Adipose tissue (tissue), 3 donors: Measurements from ENCODE around the gene GJB2. TPM values are rescaled to one million over a fixed set of nuclear protein-coding genes. Genes with fewer than 3 reads are reported as not detected.
"Not testable (repeated sequence)": the region's sequence is repeated elsewhere in the genome, so short reads cannot be mapped to it uniquely, and the experiment has no call there.

ENCODE experiments used
- H3K27ac ChIP-seq: one replicate; pipeline ENCODE4 v1.5.1; 2013; ENCODE audit warnings: low read depth, low read length
- WGBS, 3 donors: extraction: QIAGEN DNeasy Blood & Tissue Kit; methylation state at CpG; one replicate each; pipeline ENCODE4 v1.1.7; 2013; 5-methylcytosine and 5-hydroxymethylcytosine counted together
- polyA plus RNA-seq, 3 donors: library from polyadenylated mRNA; stranded (reverse); fragments of 200-250 nt; gene quantifications; one replicate each; pipeline ENCODE4 v1.2.3, GENCODE V29; 2013
- donor health status: healthy with polysubstance abuse.
- donor health status: Bipolar disorder and iron deficiency.
- donor health status: healthy.

Gene GJB2
- polyA plus RNA-seq, 3 donors: 0.34 to 2.4 (median 0.83) TPM

DNA sequence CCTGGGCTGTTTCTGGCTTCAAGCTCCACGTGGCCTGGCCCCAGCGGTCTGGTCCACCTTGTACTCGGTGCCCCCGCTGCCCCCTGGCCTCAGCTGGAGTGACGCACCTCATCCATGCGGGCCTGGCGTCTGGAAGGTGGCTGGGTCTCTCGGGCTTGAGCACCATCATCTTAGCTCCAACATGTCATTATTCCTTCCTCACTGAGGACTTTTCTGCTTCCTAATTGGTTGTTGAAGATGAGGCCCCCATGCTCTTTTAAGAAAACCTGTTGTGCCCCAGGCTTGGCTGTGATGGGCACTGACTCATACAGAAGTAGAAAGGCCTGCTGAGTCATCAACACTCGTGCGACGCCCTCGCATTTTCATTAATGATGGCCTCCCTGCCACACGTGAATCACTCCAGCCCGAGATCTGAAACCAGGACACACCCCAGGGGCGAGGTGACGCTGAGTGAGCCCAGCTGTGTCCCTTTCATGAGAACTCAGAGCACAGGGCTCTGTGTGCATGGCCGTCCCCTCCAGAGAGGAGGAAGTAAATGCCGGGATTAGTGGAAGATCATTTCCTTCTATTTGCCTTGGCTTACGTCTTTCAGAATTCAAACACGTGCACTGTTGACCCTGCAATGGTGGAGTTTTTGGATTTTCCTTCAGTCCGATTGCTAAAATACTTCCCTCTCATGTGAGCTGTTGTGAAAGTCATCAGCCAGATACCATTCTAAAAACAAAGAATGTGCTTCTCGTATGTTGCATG lies 17.9 kb downstream of the GJB2 start:
- whole genome bisulfite sequencing, 3 donors: 36 to 49% (median 41%) methylated on average over 22 of the region's 22 CpGs
- no peak overlapping the region for H3K27ac ChIP-seq

DNA sequence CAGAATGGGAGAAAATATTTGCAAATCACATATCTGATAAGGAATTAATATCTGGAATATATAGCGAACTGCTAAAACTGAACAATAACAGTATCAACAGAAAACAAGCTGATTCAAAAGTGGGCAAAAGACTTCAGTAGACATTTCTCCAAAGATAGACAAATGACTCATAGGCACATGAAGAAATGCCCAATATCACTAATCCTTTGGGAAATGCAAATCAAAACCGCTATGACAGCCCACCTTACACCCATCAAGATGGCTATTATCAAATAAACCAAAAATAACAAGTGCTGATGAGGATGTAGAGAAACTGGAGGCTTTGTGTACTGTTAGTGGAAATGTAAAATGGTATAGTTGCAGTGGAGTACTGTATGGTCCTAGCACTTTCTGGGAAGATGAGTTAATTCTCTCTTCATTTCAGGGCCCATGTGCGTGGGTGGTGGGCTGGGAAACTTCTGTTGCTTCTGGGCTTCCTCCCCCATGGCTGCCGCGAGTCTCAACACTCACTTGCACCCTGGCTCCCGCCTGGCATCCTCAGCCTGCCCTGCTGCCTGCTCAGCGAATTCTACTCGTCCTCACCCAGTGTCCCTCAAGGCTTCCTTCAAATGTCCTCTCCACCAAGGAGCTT lies 19.5 kb downstream of the GJB2 start:
- 81 to 88% (median 87%) methylated on average over 8 of the region's 8 CpGs for WGBS, 3 donors

DNA sequence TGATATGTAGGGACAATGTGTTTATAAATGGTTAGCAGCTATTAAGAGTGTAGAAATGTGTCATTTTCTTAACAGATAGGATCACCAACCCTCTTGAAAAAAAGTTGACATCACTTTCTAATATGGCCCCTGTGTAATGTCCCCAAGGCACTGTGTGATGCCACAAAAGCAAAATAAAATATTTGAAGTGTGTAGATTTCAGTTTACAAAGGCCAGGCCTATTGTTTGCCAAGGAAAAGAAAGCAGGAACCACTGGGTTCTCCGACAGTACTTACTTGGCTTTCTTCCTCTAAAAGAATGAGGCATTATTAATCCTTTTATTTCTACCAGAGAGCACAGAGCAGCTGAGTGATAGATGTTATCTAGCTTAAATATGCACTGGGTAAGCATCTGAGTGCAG lies 21.4 kb downstream of the GJB2 start:
- WGBS, 3 donors: 67 to 82% (median 74%) methylated on average over 1 of the region's 1 CpG
- no peak overlapping the region for H3K27ac ChIP-seq

More for the DNA sequence above, 19.5 kb downstream of the GJB2 start:
- H3K27ac ChIP-seq: no peak overlapping the region

DNA sequence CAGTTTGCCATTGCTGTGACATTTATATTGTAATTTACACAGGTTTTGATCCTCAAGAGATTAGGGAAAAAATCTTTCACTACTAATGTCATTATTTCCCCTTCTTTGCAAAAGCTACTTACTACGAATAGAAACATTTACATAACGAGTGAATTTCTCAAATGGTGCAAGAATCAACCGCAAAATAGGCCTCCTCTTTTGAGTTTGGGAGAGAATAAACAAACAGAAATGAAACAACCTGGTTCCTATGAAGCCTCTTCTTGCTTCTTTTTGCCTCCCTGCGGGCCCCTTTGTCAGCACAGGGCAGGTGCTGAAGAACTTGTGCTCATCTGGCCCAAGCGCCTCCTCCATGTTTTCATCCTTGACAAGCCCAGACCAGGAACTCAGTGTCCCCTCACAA lies 21.8 kb downstream of the GJB2 start:
- WGBS, 3 donors: 90 to 91% (median 90%) methylated on average over 5 of the region's 5 CpGs
- no peak overlapping the region for H3K27ac ChIP-seq

DNA sequence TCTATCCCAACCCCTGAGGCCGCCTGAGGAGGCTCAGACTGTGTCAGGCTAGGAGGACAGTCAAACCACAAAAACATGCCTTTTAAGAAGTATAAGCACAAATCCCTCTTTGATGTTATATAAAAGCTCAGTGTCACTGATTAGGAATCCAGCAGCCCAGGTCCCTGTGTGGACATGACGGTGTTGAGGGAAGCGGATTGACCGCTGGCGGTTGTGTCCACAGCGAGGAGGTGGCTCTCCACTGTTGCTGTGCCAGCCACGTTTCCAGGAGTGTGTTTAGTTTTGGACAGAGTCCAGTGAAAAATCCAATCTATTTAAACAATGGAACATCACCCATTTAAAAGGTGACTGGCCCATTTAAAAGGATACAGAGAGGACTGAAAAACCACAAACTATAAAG lies 24.3 kb downstream of the GJB2 start:
- WGBS, 3 donors: 69 to 85% (median 77%) methylated on average over 7 of the region's 7 CpGs
- H3K27ac ChIP-seq: no peak overlapping the region

DNA sequence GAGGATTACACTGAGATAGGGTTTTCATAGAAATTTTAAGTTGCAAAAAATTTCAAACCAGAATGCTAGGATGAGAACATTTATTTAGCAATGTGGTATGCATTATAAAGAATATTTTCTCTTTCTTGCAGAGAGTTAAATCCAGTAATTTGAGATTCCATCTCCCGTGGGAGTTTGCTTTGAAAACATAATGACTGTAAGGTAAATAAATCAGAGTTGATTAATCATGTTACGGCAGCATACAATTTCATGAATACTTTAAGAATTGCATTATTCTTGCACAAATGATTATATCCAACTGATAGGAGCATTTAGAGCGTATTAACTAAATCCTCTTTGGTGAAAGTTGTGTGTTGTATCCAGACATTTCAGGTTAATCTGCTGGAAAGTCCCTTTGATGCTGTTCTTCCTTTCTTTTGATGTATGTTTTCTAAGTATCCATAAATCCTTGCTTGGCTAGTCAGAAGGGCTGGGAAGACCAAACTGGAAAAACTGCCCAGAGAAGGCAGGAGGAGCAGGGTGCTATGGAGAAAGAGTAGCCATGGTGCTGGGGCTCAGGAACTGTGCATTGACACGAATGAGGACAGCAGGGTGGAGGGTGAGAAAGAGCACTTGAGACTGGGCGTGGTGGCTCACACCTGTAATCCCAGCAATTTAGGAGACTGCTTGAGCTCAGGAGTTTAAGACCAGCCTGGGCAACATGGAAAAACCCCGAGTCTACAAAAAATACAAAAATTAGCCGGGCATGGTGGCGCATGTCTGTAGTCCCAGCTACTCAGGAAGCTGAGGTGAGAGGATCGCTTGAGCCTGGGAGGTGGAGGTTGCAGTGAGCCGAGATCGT lies 27.1 kb downstream of the GJB2 start:
- no peak overlapping the region for H3K27ac ChIP-seq

DNA sequence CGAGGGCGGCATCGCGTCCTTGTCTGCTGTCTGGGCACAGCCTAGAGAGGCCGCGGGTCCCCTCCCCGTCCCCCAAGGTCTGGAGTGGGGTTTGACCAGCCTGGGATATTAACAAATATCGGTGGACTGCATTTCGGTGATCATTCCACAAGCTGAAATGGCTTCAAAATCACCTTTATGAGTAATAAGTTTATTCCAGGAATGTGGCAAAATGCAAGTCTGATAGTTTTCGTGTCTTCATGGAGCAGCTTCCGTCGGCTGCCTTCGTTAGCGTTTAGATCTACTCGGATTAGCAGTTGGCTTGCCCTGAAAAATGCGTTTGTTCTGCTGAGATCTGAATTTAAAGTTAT lies 30.8 kb downstream of the GJB2 start:
- WGBS, 3 donors: 44 to 60% (median 54%) methylated on average over 16 of the region's 16 CpGs
- no peak overlapping the region for H3K27ac ChIP-seq

More for the DNA sequence above, 27.1 kb downstream of the GJB2 start:
- WGBS, 3 donors: 72 to 80% (median 75%) methylated on average over 11 of the region's 11 CpGs

DNA sequence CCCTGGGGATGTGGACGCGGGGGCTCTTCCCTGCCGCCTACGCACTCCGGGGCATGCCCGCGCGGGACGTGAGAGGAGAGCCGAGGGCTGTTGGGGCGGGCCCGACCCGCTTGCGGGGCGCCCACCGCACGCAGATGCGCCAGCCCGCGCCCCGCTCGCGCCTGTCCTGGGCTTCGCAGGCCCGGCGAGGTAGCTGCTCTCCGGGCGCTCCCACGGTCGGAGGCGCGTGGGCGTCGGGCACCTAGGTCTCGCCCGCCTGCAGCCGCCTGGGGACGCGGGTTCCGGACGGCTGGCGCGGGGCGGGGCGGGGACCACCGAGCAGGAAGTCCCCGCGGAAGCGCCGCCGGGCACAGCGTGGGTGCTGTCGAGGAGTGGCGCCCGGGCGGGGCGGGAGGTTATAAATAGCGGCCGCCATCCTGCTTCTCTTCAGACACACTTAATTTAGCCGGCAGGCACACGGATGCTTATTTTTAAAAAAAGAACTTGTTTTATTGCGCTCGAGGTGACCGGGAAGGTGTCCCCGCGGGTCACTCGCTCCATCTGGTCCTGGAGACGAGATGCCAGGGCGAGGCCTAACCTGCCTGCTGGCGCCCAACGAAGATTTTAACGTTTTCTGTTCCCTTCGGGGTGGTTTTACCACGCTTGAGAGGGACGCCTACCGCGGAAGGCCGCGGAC lies 31.3 kb downstream of the GJB2 start:
- H3K27ac ChIP-seq: no peak overlapping the region
- 3 to 8% (median 3%) methylated on average over 71 to 79 of the region's 79 CpGs for WGBS, 3 donors

DNA sequence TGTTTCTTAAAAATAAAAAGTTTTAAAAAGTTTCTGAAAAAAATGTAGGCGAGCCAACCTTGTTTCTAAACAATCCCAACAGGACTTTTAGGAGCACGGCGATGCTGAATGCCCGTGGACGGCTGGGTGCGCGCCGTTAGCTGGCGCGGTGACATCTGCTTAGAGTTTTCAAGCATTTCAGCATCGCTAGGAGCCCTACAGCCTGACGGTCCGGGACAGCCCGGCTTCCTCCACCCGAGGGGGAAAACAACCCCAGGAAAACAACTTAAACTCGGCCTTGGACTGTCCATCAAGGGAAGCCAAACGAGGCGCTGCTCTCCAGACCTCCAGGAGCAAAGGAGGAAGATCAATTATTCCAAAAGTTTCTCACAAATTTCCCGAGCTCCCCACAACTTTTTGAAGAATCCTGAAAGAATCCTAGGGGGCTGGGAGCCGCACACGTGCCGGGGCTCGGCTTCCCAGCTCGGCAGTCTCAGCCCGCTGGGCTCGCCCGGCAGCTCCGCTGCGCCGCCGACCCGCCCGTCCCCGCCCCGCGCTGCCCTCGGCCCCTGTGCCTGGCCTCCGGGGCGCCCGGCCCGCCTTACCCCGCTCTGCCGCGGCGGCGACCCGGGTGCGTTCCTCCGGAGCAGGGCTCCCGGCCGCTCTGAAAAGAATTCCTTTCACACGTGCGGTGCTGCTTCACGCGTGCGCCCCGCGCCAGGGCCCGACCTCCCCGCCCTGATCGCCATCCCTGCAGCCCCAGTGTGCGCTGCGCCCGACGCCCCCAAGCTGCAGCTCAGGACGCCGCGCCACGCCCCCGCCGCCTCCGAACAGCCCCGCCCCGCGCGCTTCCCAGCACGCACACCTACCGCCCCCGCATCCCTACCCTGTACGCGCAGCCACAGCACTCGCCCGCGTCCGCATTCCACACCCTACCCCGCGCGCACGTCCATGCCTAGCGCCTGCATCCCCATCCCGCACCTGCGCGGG lies 32.1 kb downstream of the GJB2 start, which contains the start of gene GJA3:
TSS of gene GJA3 (minus strand) at position 747 of the 969 bp plus-strand sequence. CDS start 17,764 bp downstream, outside the sequence.
- WGBS, 3 donors: 1 to 2% (median 2%) methylated on average over 85 to 93 of the region's 93 CpGs
- H3K27ac ChIP-seq: no peak within 1 kb of the TSS

DNA sequence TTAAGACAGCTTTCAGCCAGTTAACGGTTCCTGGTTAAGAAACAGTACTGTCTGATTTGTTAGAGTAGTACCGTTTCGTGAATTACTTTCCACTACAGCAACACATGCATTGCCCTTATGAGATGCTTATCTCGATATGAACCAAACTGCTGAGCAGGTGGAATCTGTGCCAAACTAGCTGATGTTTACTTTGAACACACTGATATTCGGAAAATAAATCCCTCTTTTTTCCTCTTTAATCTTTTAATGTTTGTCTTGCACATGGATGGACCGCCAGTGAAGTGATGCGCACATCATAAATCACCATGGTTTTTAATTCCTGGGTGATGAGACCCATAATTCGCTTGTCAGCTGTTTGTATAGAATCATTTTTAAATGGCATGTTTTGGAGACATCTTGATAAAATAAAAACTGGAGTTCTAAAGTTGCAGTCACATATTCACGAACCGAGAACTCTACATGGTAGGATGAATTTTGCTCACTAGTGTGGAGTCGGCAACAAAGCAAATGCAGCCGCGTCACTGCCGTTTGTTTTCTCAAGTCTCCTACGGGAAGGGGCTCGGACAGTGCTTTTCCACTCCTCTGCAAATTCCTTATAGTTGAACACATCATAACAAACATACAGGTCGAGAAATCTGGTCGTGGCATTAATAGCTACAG lies 33.0 kb downstream of the GJB2 start:
- WGBS, 3 donors: 25 to 29% (median 25%) methylated on average over 18 of the region's 18 CpGs
- no peak overlapping the region for H3K27ac ChIP-seq

DNA sequence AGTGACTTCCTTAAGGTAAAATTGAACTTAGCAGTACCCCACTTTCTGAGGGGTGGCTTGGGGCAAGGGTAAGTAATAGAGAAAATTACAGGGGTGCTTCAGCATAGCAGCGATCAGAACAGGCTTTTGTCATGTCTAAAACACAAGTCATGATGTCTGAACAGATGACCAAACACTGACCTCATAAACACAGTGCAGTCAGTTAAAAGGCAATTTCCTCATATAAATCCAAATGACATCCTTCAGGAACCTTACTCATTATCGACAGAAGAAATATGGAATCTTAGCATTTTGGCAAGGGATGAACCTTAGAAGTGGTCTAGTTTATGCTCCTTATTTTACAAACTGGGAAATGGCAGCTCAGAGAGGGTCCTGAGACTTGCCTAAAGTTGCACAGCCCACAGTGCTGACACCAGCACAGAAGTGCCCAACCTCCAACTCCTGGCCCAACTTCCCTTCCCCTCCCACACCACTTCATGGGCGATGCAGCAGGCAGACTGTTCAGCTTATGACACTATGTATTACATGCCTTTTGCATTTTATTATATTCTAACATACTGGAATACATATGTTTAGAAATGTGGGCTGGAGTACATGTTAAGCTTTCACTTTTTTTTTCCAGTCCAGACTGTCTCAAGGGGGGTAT lies 35.5 kb downstream of the GJB2 start:
- 43 to 68% (median 45%) methylated on average over 3 of the region's 3 CpGs for WGBS, 3 donors
- H3K27ac ChIP-seq: no peak overlapping the region

DNA sequence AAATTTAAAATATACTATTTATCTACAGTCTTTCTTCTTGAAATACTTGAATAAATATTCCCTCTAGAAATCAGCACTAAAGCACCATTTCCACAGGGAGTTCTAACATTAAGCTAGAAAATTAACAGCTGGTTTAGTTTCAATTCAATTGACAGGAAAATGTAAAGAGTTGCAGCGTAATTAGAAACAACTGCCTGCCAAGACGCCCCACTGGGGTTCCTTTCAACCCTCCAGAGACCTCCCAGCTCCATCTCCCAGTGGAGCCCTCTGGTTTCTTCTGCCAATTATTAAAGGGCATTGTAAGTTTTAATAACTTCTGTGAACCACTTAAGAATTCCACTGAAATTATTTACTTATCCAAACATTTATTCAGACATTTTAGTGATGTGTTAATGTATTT lies 36.0 kb downstream of the GJB2 start:
- H3K27ac ChIP-seq: no peak overlapping the region
- WGBS, 3 donors: 25 to 65% (median 35%) methylated on average over 2 of the region's 2 CpGs

DNA sequence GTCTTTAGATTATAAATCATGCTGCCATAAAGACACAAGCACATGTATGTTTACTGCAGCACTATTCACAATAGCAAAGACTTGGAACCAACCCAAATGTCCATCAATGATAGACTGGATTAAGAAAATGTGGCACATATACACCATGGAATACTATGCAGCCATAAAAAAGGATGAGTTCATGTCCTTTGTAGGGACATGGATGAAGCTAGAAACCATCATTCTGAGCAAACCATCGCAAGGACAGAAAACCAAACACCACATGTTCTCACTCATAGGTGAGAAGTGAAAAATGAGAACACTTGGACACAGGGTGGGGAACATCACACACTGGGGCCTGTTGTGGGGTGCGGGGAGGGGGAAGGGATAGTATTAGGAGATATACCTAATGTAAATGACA lies 39.4 kb downstream of the GJB2 start:
- not testable (repeated sequence) for H3K27ac ChIP-seq
- 82 to 90% (median 85%) methylated on average over 2 of the region's 2 CpGs for WGBS, 3 donors

DNA sequence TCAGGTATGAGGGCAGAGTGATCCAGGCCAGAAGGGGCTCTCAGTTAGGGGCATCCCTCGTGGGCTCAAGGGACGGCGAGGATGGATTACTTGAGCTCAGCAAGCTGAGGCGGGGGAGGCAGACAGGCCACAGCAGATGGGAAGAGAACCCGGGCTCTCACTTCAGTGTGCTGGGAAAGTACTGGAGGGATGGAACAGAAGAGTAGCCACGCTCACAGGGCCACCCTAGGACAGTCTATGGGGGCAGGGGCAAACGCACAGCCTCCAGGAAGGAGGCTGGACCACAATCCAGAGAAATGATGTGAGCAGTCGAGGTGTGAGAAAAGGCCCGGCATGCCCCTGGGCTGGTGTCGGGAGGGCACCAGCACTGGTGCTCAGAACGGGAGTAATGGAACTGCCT lies 41.1 kb downstream of the GJB2 start:
- no peak overlapping the region for H3K27ac ChIP-seq
- 78 to 82% (median 80%) methylated on average over 11 of the region's 11 CpGs for WGBS, 3 donors

DNA sequence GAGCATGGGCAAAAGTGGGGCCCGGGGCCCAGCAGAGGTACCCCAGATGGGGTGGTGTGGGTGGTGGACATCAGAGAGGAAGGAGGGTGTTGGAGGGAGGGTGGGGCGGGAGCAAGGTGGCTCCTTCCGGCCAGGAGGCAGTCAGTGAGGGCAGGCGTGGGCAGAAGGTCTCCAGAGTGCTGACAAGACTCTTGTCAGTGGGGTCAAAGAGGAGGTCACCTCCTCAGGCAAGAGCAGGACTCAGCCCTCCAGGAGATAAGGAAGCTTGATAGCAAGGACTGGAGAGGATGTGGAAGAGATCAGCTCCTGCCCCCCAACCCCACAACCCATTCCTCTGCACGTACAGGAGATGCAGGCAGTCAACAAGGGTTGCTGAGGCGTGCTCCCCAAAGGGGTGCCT lies 41.7 kb downstream of the GJB2 start:
- H3K27ac ChIP-seq: no peak overlapping the region
- 66 to 74% (median 70%) methylated on average over 6 of the region's 6 CpGs for WGBS, 3 donors

DNA sequence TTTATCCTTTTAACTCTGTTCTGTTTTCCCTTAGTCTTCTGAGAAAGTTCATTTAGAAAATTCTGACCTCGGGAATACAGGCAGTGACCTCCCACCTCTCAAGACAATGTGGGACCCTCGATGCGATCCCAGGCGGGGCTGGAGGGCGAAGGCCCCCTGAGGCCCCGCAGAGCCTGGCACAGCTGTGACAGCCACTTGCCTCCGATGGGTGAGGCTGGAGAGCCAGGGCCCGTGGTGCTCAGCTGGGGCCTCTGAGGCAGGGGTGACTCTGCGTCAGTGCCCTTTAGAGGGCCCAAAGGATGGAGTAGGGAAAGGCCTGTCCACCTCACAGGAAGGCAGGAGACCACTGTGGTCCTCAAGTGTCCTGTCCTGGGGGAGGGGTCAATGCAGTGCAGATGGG lies 42.2 kb downstream of the GJB2 start:
- 76 to 87% (median 83%) methylated on average over 9 of the region's 9 CpGs for WGBS, 3 donors
- no peak overlapping the region for H3K27ac ChIP-seq

DNA sequence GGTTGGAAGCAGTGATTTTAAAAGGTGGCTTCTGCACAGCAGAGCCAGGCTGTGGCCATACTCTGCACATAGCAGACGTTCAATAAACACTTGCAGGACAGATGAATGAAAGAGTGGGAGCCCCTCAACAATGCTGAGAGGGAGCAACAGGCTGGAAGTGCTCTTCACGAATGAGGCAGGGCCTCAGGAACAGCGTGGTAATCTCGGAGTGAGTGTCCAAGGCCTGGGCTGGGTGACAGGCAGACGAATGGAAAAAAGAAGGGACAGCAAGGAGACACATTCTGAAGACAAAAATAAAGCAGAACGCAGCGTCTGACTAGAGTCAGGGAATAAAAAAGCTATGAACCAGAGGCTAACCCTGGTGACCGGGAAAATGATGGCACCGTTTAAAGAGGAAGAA lies 43.0 kb downstream of the GJB2 start:
- H3K27ac ChIP-seq: no peak overlapping the region
- WGBS, 3 donors: 62 to 67% (median 64%) methylated on average over 9 of the region's 9 CpGs
